Upper lobe of right lung (tissue), 1 donor: ENCODE data around the gene EIF4A3. TPM values are rescaled to one million over a fixed set of nuclear protein-coding genes. Genes with fewer than 3 reads are reported as not detected.

ENCODE experiments used
- ATAC-seq: fragments of 200-7000 bp; cut with Tn5 transposase; one replicate; pipeline ENCODE4 v1.9.1; 2020; ENCODE audit warnings: mild to moderate bottlenecking, moderate library complexity
- DNase-seq: peaks from one replicate; pipeline ENCODE4 v3.0.0-alpha.2; 2020
- H3K27ac ChIP-seq: fragments of 200-600 bp; one replicate; pipeline ENCODE4 v1.8.0; 2022
- H3K27me3 ChIP-seq: fragments of 200-600 bp; one replicate; pipeline ENCODE4 v1.8.0; 2022; ENCODE audit warnings: mild to moderate bottlenecking
- H3K36me3 ChIP-seq: fragments of 200-600 bp; one replicate; pipeline ENCODE4 v1.8.0; 2022
- H3K4me1 ChIP-seq: fragments of 200-600 bp; one replicate; pipeline ENCODE4 v1.8.0; 2022
- H3K4me3 ChIP-seq: fragments of 200-600 bp; one replicate; pipeline ENCODE4 v1.8.0; 2022; ENCODE audit warnings: mild to moderate bottlenecking
- H3K9me3 ChIP-seq: fragments of 200-600 bp; one replicate; pipeline ENCODE4 v1.8.0; 2022
- intact Hi-C: fragments of 100-400 bp; cut with DNase I; formaldehyde crosslinking; loops from one replicate; pipeline ENCODE4 v1.11.0; 2022
- total RNA-seq: library from RNA; stranded (reverse); fragmentation: NEBNext Ultra II Directional; extraction: Animal tissue kit (Norgen Biotek cat#: 25700); gene quantifications from one replicate; pipeline ENCODE4 v1.2.1, GENCODE V29; 2021
- TF ChIP-seq, protein P1 (sequence below): fragments of 200-600 bp; IDR thresholded peaks from one replicate; pipeline ENCODE4 v1.8.0; 2022; ENCODE audit warnings: antibody characterized with exemption
- donor health status: DM: no; HTN: yes; CAD: no; lungs with severe emphysema.

EIF4A3 gene
- total RNA-seq, 1 donor from 2014 or later = 56.0 TPM

DNA sequence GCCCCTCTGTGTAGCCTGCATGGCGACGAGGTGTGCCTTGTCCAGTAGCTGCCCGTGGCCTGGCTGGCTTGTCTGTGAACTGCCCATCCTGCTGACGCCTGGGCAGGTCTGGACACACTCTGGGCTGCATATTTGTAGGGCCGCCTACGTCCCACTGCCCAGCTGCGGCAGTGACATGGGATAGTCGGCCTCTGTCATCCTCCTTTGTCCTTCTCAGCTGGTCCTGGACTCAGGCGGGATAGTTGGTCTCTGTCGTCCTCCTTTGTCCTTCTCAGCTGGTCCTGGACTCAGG lies 37.4 kb upstream of the EIF4A3 start:
- Histone ChIP-seq H3K27me3 (no peaks in the 10 kb centered on the region), H3K4me1 (peaks cover 12% of the 10 kb centered on the region), H3K27ac (no peak overlapping the region), H3K4me3 (no peak overlapping the region), H3K9me3 (no peaks in the 10 kb centered on the region), H3K36me3 (no peaks in the 10 kb centered on the region)
- TF ChIP-seq, protein P1, sequence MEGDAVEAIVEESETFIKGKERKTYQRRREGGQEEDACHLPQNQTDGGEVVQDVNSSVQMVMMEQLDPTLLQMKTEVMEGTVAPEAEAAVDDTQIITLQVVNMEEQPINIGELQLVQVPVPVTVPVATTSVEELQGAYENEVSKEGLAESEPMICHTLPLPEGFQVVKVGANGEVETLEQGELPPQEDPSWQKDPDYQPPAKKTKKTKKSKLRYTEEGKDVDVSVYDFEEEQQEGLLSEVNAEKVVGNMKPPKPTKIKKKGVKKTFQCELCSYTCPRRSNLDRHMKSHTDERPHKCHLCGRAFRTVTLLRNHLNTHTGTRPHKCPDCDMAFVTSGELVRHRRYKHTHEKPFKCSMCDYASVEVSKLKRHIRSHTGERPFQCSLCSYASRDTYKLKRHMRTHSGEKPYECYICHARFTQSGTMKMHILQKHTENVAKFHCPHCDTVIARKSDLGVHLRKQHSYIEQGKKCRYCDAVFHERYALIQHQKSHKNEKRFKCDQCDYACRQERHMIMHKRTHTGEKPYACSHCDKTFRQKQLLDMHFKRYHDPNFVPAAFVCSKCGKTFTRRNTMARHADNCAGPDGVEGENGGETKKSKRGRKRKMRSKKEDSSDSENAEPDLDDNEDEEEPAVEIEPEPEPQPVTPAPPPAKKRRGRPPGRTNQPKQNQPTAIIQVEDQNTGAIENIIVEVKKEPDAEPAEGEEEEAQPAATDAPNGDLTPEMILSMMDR = no peak
- intact Hi-C loops = no loop called here
- ATAC-seq (no peak), DNase-seq (no peak)

DNA sequence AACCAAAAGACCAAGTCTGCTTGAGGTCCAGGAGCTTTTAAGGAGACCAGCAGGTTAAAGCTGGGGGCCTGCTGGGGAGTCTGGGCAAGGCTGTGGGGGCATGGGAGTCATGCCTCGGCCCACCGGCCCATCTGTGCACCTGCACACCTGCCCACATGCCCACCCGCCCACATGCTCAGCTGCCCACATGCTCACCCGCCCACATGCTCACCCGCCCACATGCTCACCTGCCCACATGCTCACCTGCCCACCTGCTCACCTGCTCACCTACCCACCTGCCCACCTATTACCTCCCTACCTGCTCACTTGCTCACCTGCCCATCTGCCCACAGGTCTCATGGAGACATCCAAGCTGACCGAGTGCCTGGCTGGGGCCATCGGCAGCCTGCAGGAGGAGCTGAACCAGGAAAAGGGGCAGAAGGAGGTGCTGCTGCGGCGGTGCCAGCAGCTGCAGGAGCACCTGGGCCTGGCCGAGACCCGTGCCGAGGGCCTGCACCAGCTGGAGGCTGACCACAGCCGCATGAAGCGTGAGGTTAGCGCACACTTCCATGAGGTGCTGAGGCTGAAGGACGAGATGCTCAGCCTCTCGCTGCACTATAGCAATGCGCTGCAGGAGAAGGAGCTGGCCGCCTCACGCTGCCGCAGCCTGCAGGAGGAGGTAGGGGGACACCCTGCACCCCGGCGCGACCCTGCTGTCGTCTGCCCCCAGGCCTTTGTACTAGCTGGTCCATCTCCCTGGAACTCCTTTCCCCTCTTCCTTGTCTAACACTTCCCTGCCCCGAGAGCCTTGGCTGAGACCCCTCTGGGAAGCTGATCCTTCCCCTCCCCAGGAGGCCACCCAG lies 36.9 kb upstream of the EIF4A3 start:
- Histone ChIP-seq H3K27me3 (no peaks in the 10 kb centered on the region), H3K9me3 (no peaks in the 10 kb centered on the region), H3K4me3 (no peak overlapping the region), H3K36me3 (no peaks in the 10 kb centered on the region), H3K4me1 (peaks cover 12% of the 10 kb centered on the region), H3K27ac (no peak overlapping the region)
- no peak for DNase-seq
- no peak for ATAC-seq
- intact Hi-C loops = no loop called here
- TF ChIP-seq, protein P1 = no peak

DNA sequence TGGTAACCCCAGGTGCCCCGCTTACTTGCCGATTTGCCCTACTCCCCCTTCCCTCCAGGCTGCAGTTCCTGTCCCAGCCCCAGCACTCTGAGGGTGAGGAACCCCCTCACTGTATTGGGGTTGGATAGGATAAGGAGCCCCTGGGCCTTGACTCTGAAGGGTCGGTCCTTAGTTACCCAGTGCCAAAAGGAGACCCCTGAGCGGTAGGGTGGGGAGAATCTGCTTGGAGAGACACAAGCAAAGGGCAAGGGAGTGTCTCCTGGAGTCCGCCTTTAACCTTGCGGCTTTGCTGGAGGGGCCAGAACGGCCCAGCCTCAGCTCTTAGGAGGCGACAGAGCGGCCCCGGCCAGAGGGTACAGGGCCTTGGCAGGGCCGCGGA lies 35.9 kb upstream of the EIF4A3 start:
- DNase-seq (no peak), ATAC-seq (no peak)
- no peak overlapping the region for H3K4me3 ChIP-seq
- H3K27me3 ChIP-seq = no peaks in the 10 kb centered on the region
- H3K27ac ChIP-seq = no peak overlapping the region
- H3K9me3 ChIP-seq = no peaks in the 10 kb centered on the region
- TF ChIP-seq, protein P1 = no peak
- peaks cover 10% of the 10 kb centered on the region for H3K4me1 ChIP-seq
- H3K36me3 ChIP-seq = no peaks in the 10 kb centered on the region
- intact Hi-C loops = no loop called here

DNA sequence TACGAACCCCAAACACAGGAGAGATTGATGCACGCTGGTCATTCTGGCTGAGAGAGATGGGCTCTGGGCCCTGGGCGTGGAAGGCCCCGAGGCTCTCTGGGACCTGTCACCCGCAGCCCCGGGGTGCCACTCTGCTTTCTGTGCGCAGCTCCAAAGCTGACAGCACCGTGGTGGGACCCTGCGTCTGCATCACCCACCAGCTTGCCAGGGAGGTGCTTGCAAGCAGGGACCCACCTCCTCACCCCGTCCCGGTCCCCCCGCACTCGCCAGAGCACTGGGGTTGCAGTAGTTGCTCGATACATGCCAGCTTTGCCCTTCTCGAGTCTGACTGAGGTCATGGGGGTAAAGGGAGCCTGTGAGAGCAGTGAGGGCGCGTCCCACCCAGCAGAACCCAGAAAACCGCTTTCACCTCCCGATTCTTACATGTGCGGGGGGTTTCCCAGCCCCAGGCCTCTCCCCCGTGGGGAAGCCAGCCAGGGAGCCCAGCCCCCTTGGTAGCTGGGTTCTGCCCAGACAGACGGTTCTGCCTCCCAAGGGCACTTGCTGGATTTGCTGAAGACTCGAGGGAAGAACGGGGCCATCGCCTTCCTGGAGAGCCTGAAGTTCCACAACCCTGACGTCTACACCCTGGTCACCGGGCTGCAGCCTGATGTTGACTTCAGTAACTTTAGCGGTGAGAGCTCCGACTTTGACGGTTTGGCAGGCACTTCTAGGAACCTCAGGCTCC lies 35.4 kb upstream of the EIF4A3 start:
- no peak for ATAC-seq
- TF ChIP-seq, protein P1 = no peak
- H3K4me3 ChIP-seq = no peak overlapping the region
- H3K9me3 ChIP-seq = no peaks in the 10 kb centered on the region
- no peaks in the 10 kb centered on the region for H3K36me3 ChIP-seq
- no peak for DNase-seq
- H3K4me1 ChIP-seq = peaks cover 4% of the 10 kb centered on the region
- H3K27me3 ChIP-seq = no peaks in the 10 kb centered on the region
- H3K27ac ChIP-seq = no peak overlapping the region
- intact Hi-C loops = no loop called here

DNA sequence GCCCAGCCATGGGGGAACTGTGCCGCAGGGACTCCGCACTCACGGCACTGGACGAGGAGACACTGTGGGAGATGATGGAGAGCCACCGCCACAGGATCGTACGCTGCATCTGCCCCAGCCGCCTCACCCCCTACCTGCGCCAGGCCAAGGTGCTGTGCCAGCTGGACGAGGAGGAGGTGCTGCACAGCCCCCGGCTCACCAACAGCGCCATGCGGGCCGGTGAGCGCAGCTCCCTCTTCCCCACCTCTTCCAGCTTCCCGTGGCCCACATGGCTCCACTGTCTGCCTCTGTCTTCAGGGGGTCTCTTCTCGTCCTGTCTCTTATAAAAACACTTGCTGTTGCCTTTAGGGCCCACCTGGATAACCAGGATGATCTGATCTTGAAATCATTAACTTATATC lies 34.5 kb upstream of the EIF4A3 start:
- H3K36me3 ChIP-seq = no peaks in the 10 kb centered on the region
- H3K4me3 ChIP-seq = no peak overlapping the region
- no peaks in the 10 kb centered on the region for H3K9me3 ChIP-seq
- TF ChIP-seq, protein P1 = no peak
- DNase-seq (no peak), ATAC-seq (no peak)
- no peaks in the 10 kb centered on the region for H3K27me3 ChIP-seq
- H3K4me1 ChIP-seq = no peaks in the 10 kb centered on the region
- intact Hi-C loops = no loop called here
- H3K27ac ChIP-seq = no peak overlapping the region
